Spinal cord (tissue), 10 donors: ENCODE measurements around the gene TRIM27. TPM values are rescaled to one million over a fixed set of nuclear protein-coding genes. Genes with fewer than 3 reads are reported as not detected.
"Not testable (repeated sequence)": the region's sequence is repeated elsewhere in the genome, so short reads cannot be mapped to it uniquely, and the experiment has no call there.

Experiments used
- DNase-seq, 6 donors: peaks; one replicate each; pipeline versions ENCODE4 v3.0.0 to v3.0.0-alpha.2; 2013 to 2015; ENCODE audit warnings: low spot score in 6 of 6, low read depth in 4 of 6
- H3K27ac ChIP-seq: one replicate; pipeline ENCODE4 v1.5.1; 2013; ENCODE audit warnings: low read depth, low read length, control low read depth
- H3K27me3 ChIP-seq: one replicate; pipeline ENCODE4 v1.6.1; 2013; ENCODE audit warnings: low read length; ENCODE audit not compliant: control insufficient read depth, insufficient read depth
- H3K36me3 ChIP-seq: one replicate; pipeline ENCODE4 v1.6.1; 2013; ENCODE audit warnings: low read length; ENCODE audit not compliant: control insufficient read depth, insufficient read depth
- H3K4me1 ChIP-seq: one replicate; pipeline ENCODE4 v1.6.1; 2013; ENCODE audit warnings: low read length; ENCODE audit not compliant: control insufficient read depth, insufficient read depth
- H3K4me3 ChIP-seq: one replicate; pipeline ENCODE4 v1.5.1; 2013; ENCODE audit warnings: low read depth, low read length, control low read depth
- H3K9me3 ChIP-seq: one replicate; pipeline ENCODE4 v1.6.1; 2013; ENCODE audit warnings: low read length; ENCODE audit not compliant: control insufficient read depth, insufficient read depth
- WGBS: methylation state at CpG from one replicate; pipeline ENCODE4 v1.1.5; 2013; ENCODE audit warnings: missing lambda C conversion rate; ENCODE audit not compliant: insufficient coverage; 5-methylcytosine and 5-hydroxymethylcytosine counted together
- polyA plus RNA-seq, 2 donors: library from polyadenylated mRNA; unstranded; fragments of 120-200 nt; gene quantifications; one replicate each; pipeline ENCODE4 v1.2.1, GENCODE V29; 2013; ENCODE audit not compliant: insufficient read length in 2 of 2
- total RNA-seq, 2 donors: library from RNA; depleted of rRNA in 1 of 2; stranded (reverse); fragments of 120-200 nt in 1 of 2; fragments of >200 nt in 1 of 2; gene quantifications; one replicate each; pipeline versions ENCODE4 v1.2.3 to v1.2.4, GENCODE V29; 2013 to 2014
- donor health status: healthy.

Gene TRIM27
- total and polyA plus RNA-seq, 4 donors = 56.5 to 72.2 (median 66.0) TPM

DNA sequence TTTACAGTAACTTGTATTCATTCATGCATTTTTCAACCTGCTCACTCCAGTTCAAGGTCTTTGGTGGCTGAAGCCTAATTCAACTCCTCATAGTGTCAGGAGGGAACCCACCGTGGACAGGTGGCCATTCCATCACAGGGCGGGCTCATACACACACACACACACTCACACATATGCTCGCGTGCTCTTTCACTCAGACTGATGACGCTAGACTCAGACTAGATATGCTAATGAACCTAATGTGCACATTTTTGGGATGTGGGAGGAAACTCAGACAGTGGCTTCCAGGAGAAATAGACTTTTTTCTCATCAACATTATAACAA lies 56.7 kb downstream of the TRIM27 start:
- H3K4me1 ChIP-seq = peaks cover 11% of the 10 kb centered on the region
- no peaks in the 10 kb centered on the region for H3K36me3 ChIP-seq
- no peaks in the 10 kb centered on the region for H3K27me3 ChIP-seq
- peak overlapping the region; percentile 88 for H3K27ac ChIP-seq
- peak overlapping the region; percentile 56 for H3K4me3 ChIP-seq
- H3K9me3 ChIP-seq = peaks cover 4% of the 10 kb centered on the region
- 14% methylated on average over 1 of the region's 5 CpGs for WGBS
- DNase-seq = peak in 5 of 6 donors; percentile 26 to 93 (median 66)

DNA sequence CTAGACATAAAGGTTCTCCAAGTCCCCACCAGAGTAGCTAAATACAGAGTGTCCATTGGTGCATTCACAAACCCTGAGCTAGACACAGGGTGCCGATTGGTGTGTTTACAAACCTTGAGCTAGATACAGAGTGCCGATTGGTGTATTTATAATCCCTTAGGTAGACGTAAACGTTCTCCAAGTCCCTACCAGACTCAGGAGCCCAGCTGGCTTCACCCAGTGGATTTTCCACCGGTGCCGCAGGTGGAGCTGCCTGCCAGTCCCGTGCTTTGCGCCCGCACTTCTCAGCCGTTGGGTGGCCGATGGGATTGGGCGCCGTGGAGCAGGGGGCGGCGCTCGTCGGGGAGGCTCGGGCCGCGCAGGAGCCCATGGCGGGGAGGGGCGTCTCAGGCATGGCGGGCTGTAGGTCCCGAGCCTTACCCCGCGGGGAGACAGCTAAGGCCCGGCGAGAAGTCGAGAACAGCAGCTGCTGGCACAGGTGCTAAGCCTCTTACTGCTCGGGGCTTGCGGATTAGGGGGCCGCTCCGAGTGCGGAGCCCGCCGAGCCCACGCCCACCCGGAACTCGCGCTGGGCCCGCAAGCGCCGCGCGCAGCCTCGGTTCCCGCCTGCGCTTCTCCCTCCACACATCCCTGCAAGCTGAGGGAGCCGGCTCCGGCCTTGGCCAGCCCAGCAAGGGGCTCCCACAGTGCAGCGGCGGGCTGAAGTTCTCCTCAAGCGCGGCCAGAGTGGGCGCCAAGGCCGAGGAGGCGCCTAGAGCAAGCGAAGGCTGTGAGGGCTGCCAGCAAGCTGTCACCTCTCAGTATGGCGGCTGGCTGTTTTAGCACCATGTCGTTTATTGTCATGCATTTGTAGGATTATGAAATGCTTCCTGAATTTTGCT lies 57.3 kb downstream of the TRIM27 start:
- whole genome bisulfite sequencing = 0% methylated on average over 57 of the region's 60 CpGs
- H3K9me3 ChIP-seq, H3K27me3 ChIP-seq, H3K36me3 ChIP-seq: not testable (repeated sequence)
- Histone ChIP-seq H3K4me3 (peak overlapping the region; percentile 56), H3K27ac (peak overlapping the region; percentile 88), H3K4me1 (peaks cover 11% of the 10 kb centered on the region)
- DNase-seq = peak; percentile 33 to 91 (median 42)

DNA sequence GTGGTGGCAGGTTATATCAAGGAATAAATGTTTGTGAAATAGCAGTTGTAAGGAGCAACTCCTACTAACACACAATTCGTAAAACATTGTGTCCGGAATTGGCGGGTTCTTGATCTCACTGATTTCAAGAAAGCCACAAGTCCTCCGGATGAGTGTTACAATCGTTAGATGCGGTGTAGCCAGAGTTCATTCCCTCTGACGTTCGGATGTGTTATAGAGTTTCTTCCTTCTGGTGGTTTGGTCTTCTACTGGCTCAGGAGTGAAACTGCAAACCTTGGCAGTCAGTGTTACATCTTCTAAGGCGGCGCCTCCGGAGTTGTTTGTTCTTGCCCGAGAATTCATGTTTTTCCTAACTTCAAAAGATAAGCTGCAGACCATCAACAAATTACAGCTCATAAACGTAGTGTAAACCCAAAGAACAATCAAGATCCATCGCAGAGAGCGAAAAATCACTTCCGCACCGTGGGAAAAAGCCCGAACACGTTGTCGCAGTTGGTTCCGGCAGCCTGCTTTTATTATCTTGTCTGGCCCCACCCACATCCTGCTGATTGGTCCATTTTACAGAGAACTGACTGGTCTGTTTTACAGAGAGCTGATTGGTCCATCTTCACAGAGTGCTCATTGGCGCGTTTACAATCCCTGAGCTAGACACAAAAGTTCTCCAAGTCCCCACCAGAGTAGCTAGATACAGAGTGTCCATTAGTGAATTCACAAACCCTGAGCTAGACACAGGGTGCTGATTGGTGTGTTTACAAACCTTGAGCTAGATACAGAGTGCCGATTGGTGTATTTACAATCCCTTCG lies 58.2 kb downstream of the TRIM27 start:
- H3K27me3 ChIP-seq = no peaks in the 10 kb centered on the region
- H3K4me1 ChIP-seq = peaks cover 11% of the 10 kb centered on the region
- no peak overlapping the region for H3K27ac ChIP-seq
- 86% methylated on average over 18 of the region's 25 CpGs for WGBS
- peaks cover 4% of the 10 kb centered on the region for H3K9me3 ChIP-seq
- H3K4me3 ChIP-seq = no peak overlapping the region
- no peaks in the 10 kb centered on the region for H3K36me3 ChIP-seq
- peak in 2 of 6 donors; percentile 64 to 68 for DNase-seq

DNA sequence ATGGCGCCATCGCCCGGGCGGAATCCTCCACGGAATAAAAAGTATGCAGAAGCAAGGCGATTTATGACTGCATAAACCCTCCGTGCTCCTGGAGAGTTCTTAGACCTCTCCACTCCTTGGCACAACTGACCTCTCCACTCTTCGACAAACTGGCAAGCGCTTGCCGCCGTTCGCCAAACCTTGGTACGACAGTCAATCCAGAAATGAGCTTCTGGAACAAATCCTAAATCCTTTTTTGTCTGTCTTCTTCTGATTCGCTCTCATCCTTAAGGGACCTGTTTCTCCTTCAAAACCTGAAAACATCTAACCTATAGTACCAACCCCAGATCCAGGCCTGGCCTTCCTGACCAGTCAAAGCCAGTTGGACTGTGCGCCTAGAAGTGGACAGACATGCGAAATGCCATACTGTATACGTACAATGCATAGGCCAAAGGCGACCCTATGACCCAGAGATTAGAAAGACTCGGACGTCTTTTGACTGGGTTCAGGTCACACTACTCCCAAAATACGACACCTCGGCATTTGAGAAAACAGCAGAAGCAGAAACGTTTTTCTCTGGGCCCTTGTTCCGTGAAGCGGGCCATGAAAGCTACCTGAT lies 59.4 kb downstream of the TRIM27 start:
- DNase-seq = peak in 1 of 6 donors; percentile 58
- 24% methylated on average over 17 of the region's 25 CpGs for WGBS
- Histone ChIP-seq H3K4me1 (peaks cover 11% of the 10 kb centered on the region), H3K36me3 (no peaks in the 10 kb centered on the region), H3K27me3 (no peaks in the 10 kb centered on the region), H3K27ac (peak overlapping the region; percentile 88), H3K4me3 (peak overlapping the region; percentile 92), H3K9me3 (peaks cover 4% of the 10 kb centered on the region)

DNA sequence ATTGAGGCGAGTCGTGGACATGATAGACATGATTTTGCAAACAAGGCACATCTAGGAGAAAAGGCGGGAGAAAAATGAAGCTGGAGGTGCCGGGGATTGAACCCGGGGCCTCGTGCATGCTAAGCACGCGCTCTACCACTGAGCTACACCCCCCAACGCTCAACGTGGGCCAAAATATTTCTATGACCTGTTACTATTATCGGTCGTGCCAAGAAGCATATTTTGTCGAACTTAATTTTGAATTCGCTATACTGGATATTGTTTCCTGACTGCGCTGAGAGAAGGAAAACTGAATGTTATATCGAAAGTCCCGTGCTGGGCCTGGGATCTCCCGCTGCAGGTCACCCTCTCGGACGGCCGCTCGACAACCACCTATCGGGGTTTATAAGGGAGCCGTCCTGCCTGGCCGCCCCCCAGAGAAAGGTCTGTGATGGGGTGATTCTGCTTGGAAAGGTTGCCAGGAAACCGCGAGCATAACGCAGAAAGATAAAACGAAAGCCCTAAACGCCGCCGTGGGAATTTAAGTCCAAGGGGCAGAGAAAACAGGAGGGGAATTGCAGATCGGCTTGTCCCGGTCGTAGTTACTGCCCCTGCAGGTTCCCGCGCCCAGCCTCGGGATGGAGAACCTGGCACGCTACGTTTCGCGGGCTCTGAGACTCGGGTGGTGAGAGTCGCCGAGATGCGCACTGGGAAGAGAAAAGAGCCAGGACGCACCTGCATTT lies 60.0 kb downstream of the TRIM27 start:
- Histone ChIP-seq H3K27me3 (no peaks in the 10 kb centered on the region), H3K36me3 (no peaks in the 10 kb centered on the region), H3K27ac (peak overlapping the region; percentile 88), H3K9me3 (peaks cover 4% of the 10 kb centered on the region), H3K4me1 (peaks cover 11% of the 10 kb centered on the region), H3K4me3 (peak overlapping the region; percentile 92)
- WGBS = 0% methylated on average over 43 of the region's 47 CpGs
- peak; percentile 68 to 96 (median 80) for DNase-seq

DNA sequence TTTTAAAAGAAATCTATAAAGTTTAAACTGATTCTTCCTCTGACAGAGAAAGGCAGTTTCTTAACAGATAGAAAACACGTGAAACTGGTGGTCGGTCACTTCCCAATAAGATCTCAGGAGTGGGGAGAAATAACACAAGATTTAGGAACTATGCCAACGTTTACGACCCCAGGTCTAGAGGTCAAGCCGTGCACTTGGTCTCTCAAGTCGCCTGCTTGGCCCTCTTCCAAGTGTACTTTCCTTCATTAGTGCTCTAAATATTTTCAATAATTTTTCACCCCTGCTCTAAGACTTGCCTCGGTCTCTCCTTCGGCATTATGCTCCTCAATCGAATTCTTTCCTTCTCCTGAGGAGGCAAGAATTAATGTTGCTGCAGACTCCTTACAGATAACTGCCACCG lies 61.7 kb downstream of the TRIM27 start:
- 73% methylated on average over 3 of the region's 10 CpGs for WGBS
- Histone ChIP-seq H3K36me3 (no peaks in the 10 kb centered on the region), H3K4me1 (peaks cover 10% of the 10 kb centered on the region), H3K27ac (no peak overlapping the region), H3K9me3 (peaks cover 4% of the 10 kb centered on the region), H3K4me3 (no peak overlapping the region), H3K27me3 (no peaks in the 10 kb centered on the region)
- DNase-seq = no peak

DNA sequence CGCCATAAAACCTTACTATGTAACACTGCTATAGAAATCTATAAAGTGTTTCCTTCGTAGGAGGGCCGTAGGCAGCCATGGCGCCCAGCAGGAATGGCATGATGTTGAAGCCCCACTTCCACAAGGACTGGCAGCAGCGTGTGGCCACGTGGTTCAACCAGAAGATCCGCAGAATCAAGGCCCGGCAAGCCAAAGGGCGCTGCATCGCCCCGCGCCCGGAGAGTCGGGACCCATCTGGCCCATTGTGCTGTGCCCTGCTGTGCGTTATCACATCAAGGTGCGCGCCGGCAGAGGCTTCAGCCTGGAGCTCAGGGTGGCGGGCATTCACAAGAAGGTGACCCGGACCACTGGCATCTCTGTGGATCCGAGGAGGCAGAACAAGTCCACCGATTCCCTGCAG lies 62.4 kb downstream of the TRIM27 start:
- peaks cover 5% of the 10 kb centered on the region for H3K4me1 ChIP-seq
- H3K27me3 ChIP-seq = no peaks in the 10 kb centered on the region
- DNase-seq = no peak
- WGBS = 92% methylated on average over 22 of the region's 22 CpGs
- no peak overlapping the region for H3K27ac ChIP-seq
- no peak overlapping the region for H3K4me3 ChIP-seq
- peaks cover 4% of the 10 kb centered on the region for H3K9me3 ChIP-seq
- H3K36me3 ChIP-seq = no peaks in the 10 kb centered on the region

DNA sequence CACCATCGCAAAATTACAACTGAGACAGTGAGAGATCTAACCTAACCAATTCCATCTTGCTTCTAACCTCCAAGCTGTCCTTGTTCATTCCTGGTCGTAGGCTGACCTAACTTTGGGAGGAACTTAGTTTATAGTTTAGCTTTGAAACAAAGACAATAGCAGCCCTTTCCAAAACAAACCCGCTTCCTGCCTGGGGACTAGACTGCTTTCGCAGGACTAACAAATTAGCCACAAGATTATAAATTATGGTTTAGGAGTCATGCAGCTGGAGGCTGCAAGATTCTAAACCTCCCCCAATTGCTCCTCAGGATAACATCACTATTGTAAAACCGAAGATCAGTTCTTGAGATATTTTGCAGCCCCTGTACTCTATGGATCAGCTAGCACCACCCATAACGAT lies 63.2 kb downstream of the TRIM27 start:
- H3K36me3 ChIP-seq = no peaks in the 10 kb centered on the region
- H3K9me3 ChIP-seq = peaks cover 3% of the 10 kb centered on the region
- WGBS = 67% methylated on average over 3 of the region's 6 CpGs
- H3K27me3 ChIP-seq = no peaks in the 10 kb centered on the region
- DNase-seq = no peak
- no peak overlapping the region for H3K27ac ChIP-seq
- peaks cover 5% of the 10 kb centered on the region for H3K4me1 ChIP-seq
- no peak overlapping the region for H3K4me3 ChIP-seq

DNA sequence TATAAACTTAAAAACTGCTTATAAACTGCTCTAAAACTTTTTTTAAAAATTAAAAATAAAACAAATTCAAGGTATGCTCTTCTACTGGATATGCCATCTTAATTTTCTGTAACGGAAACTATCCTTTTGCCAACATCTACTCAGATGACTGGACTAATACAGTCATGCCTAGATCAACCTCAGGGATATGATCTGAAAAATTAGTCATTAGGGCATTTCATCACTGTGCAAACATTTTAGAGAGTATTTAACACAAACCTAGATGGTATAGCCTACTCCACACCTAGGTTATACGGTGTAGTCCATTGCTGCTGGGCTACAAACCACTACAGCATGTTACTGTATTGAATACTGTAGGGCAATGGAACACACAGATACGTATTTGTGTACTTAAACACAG lies 64.8 kb downstream of the TRIM27 start:
- H3K9me3 ChIP-seq = no peaks in the 10 kb centered on the region
- no peaks in the 10 kb centered on the region for H3K4me1 ChIP-seq
- no peaks in the 10 kb centered on the region for H3K36me3 ChIP-seq
- H3K4me3 ChIP-seq = no peak overlapping the region
- DNase-seq = no peak
- WGBS = no CpG with 5 or more reads among the region's 3 CpGs
- H3K27me3 ChIP-seq = no peaks in the 10 kb centered on the region
- no peak overlapping the region for H3K27ac ChIP-seq
